GM18520 (cell line): ENCODE data around the gene MTA1.

ENCODE experiments used
- ATAC-seq: cut with Tn5 transposase; IDR thresholded peaks from one replicate; pipeline ENCODE4 v1.9.1; 2021; ENCODE audit not compliant: unreplicated experiment

The MTA1 gene

GRCh38 chr14:105508601-105509000 lies 89.0 kb downstream of the MTA1 start:
- ATAC-seq, result no peak

DNA sequence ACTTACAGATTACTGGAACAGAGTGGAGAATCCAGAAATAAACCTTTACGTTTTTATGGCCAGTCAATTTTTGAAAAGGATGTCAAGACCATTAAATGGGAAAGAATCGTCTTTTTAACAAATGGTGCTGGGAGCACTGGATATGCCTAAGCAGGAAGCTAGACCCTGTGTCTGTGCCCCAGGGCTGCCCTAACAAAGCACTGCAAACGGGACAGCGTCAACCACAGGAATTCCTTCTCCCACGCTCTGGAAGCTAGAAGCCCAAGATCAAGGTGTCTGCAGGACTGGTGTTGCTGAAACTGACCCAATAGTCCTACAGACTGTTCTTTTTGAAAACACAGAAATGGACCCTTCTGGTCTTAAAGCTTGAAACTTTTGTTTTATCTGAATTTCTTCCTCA lies 97.5 kb downstream of the MTA1 start:
- ATAC-seq, result no peak

GRCh38 chr14:105519946-105520698 lies 100.5 kb downstream of the MTA1 start:
- no peak for ATAC-seq
